GM19372 (cell line): ENCODE data around the gene FTL.

Experiments used
- ATAC-seq: cut with Tn5 transposase; IDR thresholded peaks from one replicate; pipeline ENCODE4 v1.9.1; 2021; ENCODE audit warnings: mild to moderate bottlenecking, low read depth, moderate library complexity; ENCODE audit not compliant: unreplicated experiment

FTL gene

DNA sequence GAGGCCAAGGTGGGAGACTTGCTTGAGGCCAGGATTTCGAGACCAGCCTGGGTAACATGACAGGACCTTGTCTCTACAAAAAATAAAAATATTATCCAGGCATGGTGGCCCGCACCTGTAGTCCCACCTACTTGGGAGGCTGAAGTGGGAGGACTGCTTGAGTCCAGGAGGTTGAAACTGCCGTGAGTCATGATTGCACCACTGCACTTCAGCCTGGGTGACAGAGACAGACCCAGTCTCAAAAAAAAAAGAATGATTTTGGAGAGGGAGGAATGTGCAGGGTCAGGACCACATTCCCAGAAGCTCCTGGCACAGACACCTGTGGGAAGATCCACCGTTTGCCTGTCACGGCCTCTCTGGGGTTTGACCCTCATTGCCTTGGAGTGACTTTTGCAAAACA, 19.7 kb upstream of the FTL start:
- no peak for ATAC-seq

DNA sequence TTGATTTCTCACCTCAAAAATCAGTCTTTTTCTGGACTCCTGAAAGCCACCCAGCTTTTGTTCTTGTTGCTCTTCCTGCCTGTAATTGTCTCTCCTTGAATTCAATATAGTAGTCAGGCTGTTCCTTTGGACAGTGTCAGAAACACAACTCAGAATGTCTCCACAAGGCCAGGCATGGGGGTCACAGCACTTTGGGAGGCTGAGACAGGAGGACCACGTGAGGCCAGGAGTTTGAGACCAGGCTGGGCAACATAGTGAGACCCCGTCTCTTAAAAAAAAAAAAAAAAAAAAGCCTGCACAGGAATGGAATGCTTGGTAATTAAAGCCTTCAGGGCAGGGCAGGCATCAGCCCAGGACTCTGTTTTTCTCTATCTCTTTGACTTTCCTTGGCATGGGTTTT, 19.3 kb upstream of the FTL start:
- no peak for ATAC-seq

DNA sequence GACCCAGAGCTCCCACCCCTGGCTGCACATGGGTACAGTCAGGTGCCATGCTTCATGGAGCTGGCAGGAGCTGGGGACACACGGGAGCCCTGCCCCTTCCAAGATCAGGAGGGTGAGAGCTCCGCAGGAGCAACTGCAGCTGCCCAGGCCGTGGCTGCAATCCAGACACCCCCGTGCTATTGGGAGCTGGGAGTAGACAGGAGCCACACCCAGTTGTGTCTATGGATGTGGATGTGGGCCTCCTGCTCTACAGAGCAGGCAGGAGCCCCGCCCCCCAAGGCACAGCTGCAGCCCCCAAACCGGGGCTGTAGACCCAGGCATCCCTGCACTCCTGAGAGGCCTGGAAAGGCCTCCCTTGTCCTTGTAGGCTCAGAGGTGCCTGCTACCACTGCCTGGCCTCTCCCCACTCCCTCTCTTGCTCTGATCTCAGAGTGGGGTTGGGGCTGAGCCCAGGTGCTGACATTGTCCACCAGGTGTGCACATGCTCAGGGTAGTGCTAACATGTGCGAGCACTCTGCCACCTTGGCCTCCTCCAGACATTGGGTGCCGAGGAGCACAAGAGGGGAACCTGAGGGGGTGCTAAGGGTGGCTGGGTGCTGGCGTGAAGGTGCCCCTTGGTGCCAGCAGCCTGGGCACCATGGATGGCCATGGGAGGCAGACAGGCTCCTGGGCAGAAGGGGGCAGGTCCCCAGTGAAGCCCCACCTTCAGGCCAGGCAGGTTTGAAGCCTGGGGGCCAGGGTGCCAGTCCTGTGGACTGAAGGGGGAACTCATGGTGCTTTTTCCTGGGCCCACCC, 18.4 kb upstream of the FTL start:
- no peak for ATAC-seq

DNA sequence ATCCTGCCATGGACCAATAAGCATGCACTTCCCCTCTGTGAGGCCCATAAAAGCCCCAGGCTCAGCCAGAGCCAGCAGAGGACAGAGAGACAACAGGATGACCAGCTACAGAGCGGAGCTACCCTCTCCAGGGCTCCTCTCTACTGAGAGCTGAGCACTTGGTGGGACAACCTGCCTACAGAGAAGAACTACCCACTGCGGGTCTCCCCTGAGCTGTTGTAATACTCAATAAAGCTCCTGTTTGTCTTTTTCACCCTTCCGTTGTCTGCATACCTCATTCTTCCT, 17.9 kb upstream of the FTL start:
- ATAC-seq, result no peak

DNA sequence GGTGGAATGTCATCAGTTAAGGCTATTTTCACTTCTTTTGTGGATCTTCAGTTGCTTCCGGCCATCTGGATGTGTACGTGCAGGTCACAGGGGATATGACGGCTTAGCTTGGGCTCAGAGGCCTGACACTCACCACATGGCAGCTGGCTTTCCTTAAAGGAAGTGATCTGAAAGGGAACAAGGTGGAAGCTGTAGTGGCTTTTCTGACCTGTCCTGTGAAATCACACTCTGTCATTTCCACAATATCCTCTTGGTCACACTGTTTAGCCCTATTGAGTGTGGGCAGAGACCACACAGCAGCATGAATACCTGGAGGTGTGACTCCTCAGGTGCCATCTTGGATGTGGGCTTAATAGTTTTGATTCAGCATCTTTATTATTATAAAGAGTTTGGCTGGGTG, 14.9 kb upstream of the FTL start:
- ATAC-seq, result no peak

DNA sequence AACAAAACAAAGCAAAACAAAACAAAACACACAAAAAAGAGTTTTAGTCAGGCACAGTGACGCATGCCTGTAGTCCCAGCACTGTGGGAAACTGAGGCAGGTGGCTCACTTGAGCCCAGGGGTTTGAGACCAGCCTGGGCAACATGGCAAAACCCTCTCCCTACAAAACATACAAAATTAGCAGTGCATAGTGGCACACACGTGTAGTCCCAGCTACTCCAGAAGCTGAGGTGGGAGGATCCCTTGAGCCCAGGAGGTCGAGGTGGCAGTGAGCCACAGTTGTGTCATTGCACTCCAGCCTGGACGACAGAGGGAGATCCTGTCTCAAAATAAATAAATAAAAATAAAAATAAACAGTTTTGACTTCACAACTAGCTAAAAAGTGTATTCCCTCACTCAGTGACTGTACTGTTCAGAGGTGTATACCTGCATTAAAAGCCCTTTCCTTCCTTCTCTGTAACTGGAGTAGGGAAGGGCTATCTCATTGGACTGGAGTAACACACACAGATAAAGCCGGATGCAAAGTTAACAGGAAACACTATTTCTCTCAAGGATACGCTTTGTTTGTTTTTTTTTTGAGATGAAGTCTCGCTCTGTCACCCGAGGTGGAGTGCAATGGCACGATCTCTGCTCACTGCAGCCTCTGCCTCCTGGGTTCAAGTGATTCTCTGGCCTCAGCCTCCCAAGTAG, 14.1 kb upstream of the FTL start:
- no peak for ATAC-seq

DNA sequence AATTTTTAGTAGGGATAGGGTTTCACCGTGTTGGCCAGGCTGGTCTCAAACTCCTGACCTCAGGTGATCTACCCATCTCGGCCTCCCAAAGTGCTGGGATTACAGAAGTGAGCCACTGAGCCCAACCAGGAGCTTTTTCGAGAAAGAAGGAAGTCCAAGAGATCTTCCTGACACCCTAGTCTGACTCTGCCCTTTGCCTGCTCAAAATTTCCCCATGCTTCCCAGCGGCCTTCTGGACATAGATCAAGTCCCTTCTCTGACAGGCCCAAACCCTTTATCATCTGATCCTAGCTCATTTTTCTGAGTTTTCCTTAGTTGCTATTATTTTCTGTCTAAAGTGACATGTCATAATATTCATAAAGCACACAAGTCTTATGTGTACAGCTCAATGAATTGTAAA, 12.0 kb upstream of the FTL start:
- no peak for ATAC-seq

DNA sequence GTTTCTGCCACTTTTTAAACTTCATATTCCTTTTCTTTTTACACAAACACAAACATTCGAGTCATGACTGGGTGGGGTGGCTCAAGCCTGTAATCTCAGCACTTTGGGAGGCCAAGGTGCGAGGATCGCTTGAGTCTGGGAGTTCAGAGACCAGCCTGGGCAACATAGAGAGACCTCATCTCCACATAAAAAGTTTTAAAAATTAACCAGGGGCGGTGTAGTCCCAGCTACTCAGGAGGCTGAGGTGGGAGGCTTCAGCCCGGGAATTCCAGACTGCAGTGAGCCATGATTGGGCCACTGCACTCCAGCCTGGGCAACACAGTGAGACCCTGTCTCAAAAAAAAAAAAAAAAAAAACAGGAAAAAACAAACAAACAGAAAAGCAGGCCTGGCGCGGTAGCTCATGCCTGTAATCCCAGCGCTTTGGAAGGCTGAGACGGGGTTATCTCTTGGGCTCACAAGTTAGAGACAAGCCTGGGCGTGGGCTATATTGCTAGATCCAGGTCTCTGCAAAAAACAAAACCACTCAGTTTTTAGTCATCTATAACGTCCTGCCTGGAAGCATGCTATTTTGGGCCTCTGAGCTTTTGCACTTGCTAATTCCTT, 11.0 kb upstream of the FTL start:
- ATAC-seq, result peak; percentile 12

DNA sequence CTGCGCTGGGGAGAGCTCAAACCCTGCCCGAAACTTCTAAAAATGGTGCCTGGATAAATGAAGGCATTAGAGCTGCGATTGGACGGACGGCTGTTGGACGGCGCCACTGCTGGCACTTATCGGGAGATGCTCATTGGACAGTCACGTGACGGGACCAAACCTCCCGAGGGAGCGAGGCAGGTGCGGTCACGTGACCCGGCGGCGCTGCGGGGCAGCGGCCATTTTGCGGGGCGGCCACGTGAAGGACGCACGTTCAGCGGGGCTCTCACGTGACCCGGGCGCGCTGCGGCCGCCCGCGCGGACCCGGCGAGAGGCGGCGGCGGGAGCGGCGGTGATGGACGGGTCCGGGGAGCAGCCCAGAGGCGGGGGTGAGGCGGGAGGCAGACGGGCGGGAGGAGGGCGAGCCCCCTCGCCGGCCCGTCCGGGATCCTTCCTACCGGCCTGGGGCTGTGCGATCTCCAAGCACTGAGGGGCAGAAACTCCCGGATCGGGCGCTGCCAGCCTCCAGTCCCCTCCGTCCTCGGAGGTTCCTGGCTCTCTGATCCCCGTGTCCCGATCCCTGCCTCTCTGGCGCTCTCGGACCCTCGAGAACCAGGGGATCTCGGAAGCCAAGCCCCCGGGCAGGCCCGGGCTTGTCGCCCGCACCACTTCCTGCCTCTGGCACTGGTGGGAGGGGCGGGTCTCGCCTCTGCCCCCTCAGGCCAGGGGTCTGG, 10.4 kb upstream of the FTL start, which contains the start of gene BAX:
Gene BAX, plus strand, starts transcription at position 281 of the 713 bp plus-strand sequence. Its CDS starts 54 bp downstream, at position 335.
- ATAC-seq, result peak; percentile 94

DNA sequence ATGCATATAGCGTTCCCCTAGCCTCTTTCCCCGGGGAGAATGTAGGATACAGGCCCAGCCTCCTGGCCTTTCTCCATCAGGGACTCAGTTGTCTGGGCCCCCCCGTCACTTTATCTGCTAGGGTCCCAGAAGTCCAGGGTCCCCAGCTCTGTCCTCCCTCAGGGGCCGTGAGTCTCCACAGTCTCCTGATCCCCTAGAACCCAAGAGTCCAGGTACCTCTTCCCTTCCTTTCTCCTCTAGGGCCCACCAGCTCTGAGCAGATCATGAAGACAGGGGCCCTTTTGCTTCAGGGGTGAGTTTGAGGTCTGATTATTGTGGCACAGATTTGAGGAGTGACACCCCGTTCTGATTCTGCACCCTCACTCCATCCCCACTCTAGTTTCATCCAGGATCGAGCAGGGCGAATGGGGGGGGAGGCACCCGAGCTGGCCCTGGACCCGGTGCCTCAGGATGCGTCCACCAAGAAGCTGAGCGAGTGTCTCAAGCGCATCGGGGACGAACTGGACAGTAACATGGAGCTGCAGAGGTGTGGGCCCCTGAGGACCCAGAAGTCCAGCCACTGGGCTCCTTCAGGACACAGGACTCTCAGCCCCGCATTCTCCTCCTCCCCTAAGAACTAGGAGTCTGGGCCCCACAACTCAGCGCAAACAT, 9.7 kb upstream of the FTL start:
- no peak for ATAC-seq

DNA sequence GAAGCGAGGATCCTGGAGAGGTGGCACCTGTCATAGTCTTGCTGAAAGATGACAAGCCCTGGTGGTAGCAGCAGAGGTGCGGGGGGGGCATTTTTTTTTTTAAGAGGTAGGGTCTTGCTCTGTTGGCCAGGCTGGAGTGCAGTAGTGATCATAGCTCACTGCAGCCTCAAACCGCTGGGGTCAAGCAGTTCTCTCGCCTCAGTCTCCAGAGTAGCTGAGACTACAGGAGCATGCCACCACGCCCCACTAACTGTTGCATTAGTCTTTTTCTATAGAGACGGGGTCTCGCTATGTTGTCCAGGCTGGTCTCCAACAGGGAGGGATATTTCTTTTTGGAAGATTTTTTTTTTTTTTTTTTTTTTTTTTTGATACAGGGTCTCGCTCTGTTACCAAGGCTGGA, 7.1 kb upstream of the FTL start:
- ATAC-seq, result no peak

DNA sequence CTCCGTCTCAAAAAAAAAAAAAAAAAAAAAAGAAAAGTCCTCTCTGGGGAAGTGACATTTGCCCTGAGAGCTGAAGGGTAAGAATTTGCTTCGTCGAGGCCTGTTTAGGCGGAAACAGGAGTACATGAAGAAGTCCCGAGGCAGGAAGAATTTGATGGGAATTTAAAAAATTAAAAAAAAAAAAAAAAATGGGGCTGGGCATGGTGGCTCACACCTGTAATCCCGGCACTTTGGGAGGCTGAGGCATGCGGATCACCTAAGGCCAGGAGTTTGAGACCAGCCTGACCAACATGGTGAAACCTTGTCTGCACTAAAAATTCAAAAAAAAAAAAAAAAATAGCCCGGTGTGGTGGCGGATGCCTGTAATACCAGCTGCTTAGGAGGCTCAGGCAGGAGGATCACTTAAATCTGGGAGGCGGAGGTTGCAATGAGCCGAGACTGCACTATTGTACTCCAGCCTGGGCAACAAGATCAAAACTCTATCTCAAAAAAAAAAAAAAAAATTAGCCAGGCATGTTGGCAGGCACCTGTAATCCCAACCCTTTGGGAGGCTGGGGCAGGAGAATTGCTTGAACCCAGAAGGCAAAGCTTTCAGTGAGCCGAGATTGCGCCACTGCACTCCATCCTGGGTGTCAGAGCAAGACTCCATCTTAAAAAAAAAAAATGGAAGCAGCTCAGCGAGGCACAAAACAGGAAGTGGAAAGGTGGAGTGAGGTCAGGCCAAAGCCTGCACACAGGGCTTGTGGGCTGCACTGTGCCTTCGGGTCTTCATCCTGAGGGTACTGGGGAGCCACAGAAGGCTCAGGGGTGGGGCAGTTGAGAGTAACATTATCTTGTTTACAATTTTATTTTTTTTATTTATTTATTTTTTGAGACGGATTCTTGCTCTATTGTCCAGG, 5.5 kb upstream of the FTL start:
- no peak for ATAC-seq

DNA sequence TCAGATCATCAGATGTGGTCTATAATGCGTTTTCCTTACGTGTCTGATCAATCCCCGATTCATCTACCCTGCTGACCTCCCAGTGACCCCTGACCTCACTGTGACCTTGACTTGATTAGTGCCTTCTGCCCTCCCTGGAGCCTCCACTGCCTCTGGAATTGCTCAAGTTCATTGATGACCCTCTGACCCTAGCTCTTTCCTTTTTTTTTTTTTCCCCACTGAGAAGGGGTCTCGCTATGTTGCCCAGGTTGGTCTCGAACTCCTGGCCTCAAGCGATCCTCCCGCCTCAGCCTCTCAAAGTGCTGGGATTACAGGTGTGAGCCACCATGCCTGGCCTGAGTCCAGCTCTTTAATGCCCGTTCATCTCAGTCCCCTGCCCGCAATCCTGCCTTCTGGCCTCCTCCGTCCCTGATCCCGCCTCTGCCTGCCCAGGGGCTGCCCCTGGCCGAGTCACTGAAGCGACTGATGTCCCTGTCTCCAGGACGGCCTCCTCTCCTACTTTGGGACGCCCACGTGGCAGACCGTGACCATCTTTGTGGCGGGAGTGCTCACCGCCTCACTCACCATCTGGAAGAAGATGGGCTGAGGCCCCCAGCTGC, 4.0 kb upstream of the FTL start:
- no peak for ATAC-seq

DNA sequence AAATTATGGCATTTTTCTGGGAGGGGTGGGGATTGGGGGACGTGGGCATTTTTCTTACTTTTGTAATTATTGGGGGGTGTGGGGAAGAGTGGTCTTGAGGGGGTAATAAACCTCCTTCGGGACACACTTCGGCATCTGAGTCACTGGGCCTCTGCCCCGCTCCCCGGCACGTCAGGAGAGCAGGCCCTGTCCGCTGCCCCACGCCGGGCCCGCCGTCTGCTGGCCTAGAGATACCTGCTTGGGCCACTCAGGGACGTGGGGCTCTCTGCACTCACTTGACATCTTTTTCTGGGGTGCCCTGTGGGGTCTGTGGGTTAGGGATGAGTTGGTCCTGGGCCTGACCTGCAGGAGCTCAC, 3.5 kb upstream of the FTL start:
- no peak for ATAC-seq

DNA sequence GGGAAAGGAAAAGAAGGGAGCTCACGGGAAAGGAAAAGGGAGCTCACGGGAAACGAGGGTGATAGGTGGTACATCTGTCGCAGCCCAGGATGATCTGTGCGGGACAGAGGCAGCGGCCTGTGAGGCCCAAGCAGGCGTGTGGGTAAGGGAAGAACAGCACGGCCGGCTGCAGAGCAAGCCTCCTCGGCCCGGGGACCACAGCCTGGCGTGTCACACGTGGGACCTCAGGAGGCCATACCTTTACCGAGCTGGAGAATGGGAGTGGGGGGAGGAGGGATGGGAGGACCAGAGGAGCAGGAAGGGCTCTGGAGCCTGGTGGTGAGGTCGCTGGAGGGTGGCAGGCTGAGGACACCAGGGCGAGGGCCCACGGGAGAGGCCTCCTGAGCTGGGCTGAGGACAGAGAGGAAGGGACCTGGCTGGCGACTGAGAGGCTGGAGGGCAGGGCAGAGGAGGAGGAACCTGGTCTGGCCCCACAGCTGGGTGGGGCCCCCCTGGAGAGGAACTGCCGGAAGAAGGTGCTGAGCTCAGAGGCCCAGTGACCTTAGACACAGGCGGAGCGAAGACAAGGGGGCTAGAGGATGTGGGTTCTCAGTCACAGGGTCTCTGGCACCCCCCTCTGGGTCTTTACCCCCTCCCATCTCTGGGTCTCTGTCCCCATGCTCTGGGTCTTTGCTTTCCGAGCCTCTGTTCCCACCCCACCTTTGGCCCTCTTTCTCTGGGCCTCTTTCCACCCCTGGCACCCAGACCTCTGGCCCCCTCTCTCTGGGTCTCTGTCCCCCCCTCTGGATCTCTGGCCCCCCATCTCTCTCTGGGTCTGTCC, 2.9 kb upstream of the FTL start:
- no peak for ATAC-seq

DNA sequence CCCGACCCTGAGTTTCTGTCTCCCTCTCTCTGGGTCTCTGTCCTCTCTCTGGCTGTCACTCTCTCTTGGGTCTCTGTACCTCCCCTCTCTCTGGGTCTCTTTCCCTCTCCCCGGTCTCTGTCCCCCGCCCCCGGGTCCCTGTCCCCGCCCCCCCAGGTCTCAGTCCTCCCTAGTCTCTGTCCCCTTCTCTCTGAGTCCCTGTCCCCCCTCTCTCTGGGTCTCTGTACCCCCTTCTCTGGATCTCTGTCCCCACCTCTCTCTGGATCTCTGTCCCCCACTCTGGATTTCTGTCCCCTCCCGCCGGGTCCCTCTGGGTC, 2.3 kb upstream of the FTL start:
- no peak for ATAC-seq

DNA sequence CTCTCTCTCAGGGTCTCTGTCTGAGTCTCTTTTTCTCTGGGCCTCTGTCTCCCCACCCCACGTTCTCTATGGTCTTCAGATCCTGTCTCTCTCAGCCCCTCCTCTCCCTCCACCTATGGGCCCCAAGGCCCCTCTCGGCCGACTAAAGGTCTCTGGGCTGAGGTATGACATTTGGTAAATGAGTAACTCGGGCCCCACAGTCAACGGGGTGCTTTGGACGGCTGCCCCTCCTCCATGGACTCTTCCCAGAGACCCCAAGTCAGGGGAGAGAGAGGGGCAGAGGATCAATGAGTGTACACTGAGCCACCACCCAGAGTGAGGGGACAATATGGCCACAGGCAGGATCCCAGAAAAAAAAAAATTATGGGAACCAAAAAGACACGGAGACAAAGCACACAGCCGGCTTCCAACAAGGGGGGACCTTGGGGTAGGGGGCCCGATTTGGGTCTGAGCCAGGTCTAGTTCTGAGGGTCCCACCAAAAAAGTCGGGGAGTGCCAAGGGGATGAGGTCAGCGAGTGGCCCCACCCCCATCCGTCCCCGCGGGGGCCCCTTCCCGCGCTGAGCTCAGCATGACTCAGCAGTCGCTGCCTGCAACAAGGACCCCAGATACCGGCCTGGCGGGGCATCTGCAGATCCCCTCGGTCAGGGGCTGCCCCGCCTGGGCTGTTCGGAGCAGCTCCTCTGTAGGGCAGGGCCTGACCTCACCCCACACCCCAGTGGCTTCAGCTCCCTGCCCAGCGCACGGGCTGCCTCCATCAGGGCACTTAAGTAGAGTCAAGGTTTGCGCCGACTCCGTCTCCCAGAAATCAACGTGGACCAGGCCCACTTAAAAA, 1.5 kb upstream of the FTL start:
- no peak for ATAC-seq
